ENCODE data around the gene SPATA31C1.
"Not testable (repeated sequence)": the region's sequence is repeated elsewhere in the genome, so short reads cannot be mapped to it uniquely, and the experiment has no call there.

SPATA31C1 gene

GRCh38 chr9:87917662-87918061 lies at the start of gene SPATA31C1:
Gene SPATA31C1, plus strand, starts transcription at chr9:87917962.
- not testable (repeated sequence) for DNase-seq

GRCh38 chr9:87868175-87868574 lies 49.6 kb upstream of the SPATA31C1 start:
- DNase-seq: no peak

GRCh38 chr9:87868635-87869034 lies 49.1 kb upstream of the SPATA31C1 start:
- no peak for DNase-seq

GRCh38 chr9:87869082-87869481 lies 48.7 kb upstream of the SPATA31C1 start:
- no peak for DNase-seq

GRCh38 chr9:87871425-87872078 lies 46.2 kb upstream of the SPATA31C1 start:
- DNase-seq: no peak

GRCh38 chr9:87872079-87872624 lies 45.6 kb upstream of the SPATA31C1 start:
- DNase-seq: no peak

- no peak for DNase-seq
Measured at GRCh38 chr9:87873607-87874303, 44.0 kb upstream of the SPATA31C1 start.

GRCh38 chr9:87874304-87874623 lies 43.5 kb upstream of the SPATA31C1 start:
- DNase-seq: no peak

GRCh38 chr9:87875060-87875459 lies 42.7 kb upstream of the SPATA31C1 start:
- DNase-seq: no peak

GRCh38 chr9:87875831-87876545 lies 41.8 kb upstream of the SPATA31C1 start:
- DNase-seq: no peak

GRCh38 chr9:87876708-87877107 lies 41.1 kb upstream of the SPATA31C1 start:
- DNase-seq: no peak

- DNase-seq: no peak
Measured at GRCh38 chr9:87878989-87879511, 38.7 kb upstream of the SPATA31C1 start.

- no peak for DNase-seq
Measured at GRCh38 chr9:87880116-87880515, 37.6 kb upstream of the SPATA31C1 start.

GRCh38 chr9:87880683-87881082 lies 37.1 kb upstream of the SPATA31C1 start:
- DNase-seq: no peak

- DNase-seq: no peak
Measured at GRCh38 chr9:87882627-87883026, 35.1 kb upstream of the SPATA31C1 start, which contains the start of gene SPATA31E1. Gene SPATA31E1, plus strand, starts transcription at chr9:87882877. Its CDS starts 15 bp downstream, at chr9:87882892.

- no peak for DNase-seq
Measured at GRCh38 chr9:87883274-87883673, 34.5 kb upstream of the SPATA31C1 start.

GRCh38 chr9:87883990-87884389 lies 33.8 kb upstream of the SPATA31C1 start:
- DNase-seq: no peak

- DNase-seq: no peak
Measured at GRCh38 chr9:87884578-87885459, 32.9 kb upstream of the SPATA31C1 start.

- no peak for DNase-seq
Measured at GRCh38 chr9:87885484-87886189, 32.1 kb upstream of the SPATA31C1 start.

- DNase-seq: no peak
Measured at GRCh38 chr9:87886210-87886932, 31.4 kb upstream of the SPATA31C1 start.

GRCh38 chr9:87886933-87887505 lies 30.7 kb upstream of the SPATA31C1 start:
- DNase-seq: no peak
